SU-DHL-6 (cell line): ENCODE measurements around the gene HBB.

ENCODE experiments used
- EZH2phosphoT487 ChIP-seq: fragments of 200-600 bp; sonication (generic), shearing (Covaris generic); conservative IDR thresholded peaks from 2 replicates; pipeline ENCODE4 v1.6.1; 2018; ENCODE audit warnings: mild to moderate bottlenecking, antibody characterized with exemption, low read length, moderate library complexity, mixed read lengths
- TF ChIP-seq, protein P1 (sequence below): fragments of 200-600 bp; sonication (generic); IDR thresholded peaks from one replicate; pipeline ENCODE4 v1.5.1; 2017; ENCODE audit warnings: antibody characterized with exemption, mild to moderate bottlenecking, low read length, moderate library complexity; ENCODE audit not compliant: insufficient read depth, poor library complexity, severe bottlenecking

DNA sequence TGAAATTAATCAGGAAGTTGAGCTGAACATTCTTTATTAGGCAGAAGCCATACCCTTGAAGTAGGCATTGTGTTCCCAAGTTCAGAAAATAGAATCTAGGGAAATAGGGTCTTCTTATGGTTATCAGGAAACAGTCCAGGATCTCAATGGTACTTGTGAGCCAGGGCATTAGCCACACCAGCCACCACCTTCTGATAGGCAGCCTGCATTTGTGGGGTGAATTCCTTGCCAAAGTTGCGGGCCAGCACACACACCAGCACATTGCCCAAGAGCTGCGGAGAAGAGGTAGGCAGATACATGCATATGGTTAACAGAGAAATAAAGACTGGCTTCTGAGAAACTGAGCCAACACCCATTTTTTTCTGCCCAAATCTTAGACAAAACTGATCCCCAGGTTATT is 6.0 kb upstream of the HBB start:
- TF ChIP-seq, protein P1, sequence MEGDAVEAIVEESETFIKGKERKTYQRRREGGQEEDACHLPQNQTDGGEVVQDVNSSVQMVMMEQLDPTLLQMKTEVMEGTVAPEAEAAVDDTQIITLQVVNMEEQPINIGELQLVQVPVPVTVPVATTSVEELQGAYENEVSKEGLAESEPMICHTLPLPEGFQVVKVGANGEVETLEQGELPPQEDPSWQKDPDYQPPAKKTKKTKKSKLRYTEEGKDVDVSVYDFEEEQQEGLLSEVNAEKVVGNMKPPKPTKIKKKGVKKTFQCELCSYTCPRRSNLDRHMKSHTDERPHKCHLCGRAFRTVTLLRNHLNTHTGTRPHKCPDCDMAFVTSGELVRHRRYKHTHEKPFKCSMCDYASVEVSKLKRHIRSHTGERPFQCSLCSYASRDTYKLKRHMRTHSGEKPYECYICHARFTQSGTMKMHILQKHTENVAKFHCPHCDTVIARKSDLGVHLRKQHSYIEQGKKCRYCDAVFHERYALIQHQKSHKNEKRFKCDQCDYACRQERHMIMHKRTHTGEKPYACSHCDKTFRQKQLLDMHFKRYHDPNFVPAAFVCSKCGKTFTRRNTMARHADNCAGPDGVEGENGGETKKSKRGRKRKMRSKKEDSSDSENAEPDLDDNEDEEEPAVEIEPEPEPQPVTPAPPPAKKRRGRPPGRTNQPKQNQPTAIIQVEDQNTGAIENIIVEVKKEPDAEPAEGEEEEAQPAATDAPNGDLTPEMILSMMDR: no peak
- TF ChIP-seq EZH2phosphoT487: no peak
